H9 (cell line): ENCODE data around the gene DAND5. TPM values are rescaled to one million over a fixed set of nuclear protein-coding genes. Genes with fewer than 3 reads are reported as not detected.

ENCODE experiments used
- DNase-seq: peaks from one replicate; pipeline ENCODE4 v3.0.0-alpha.2; 2017
- H2AFZ ChIP-seq: one replicate; pipeline ENCODE4 v1.6.1; 2013; ENCODE audit warnings: mild to moderate bottlenecking, low read length, control low read depth, moderate library complexity
- H2AK5ac ChIP-seq: 2 replicates; pipeline ENCODE4 v1.6.1; 2013; ENCODE audit warnings: low read length, control low read depth, mixed read lengths; ENCODE audit not compliant: insufficient read length
- H2BK120ac ChIP-seq: one replicate; pipeline ENCODE4 v1.6.1; 2013; ENCODE audit warnings: low read depth, mild to moderate bottlenecking, low read length, control low read depth, inconsistent platforms; ENCODE audit not compliant: poor library complexity, severe bottlenecking
- H2BK12ac ChIP-seq: 2 replicates; pipeline ENCODE4 v1.6.1; 2013; ENCODE audit warnings: low read length, control low read depth, mixed read lengths, low read depth; ENCODE audit not compliant: insufficient read length
- H2BK15ac ChIP-seq: 2 replicates; pipeline ENCODE4 v1.6.1; 2013; ENCODE audit warnings: low read depth, low read length, control low read depth
- H2BK20ac ChIP-seq: one replicate; pipeline ENCODE4 v1.6.1; 2013; ENCODE audit warnings: low read depth, mild to moderate bottlenecking, low read length, control low read depth, inconsistent platforms; ENCODE audit not compliant: poor library complexity, severe bottlenecking
- H2BK5ac ChIP-seq: 2 replicates; pipeline ENCODE4 v1.6.1; 2013; ENCODE audit warnings: low read length, control low read depth, mixed read lengths; ENCODE audit not compliant: insufficient read length
- H3K14ac ChIP-seq: 2 replicates; pipeline ENCODE4 v1.6.1; 2013; ENCODE audit warnings: low read length, control low read depth; ENCODE audit not compliant: insufficient read depth
- H3K18ac ChIP-seq: 2 replicates; pipeline ENCODE4 v1.6.1; 2013; ENCODE audit warnings: low read depth, mild to moderate bottlenecking, mixed read lengths, low read length, control low read depth; ENCODE audit not compliant: insufficient read length
- H3K23ac ChIP-seq: 2 replicates; pipeline ENCODE4 v1.6.1; 2013; ENCODE audit warnings: low read length, control low read depth, mixed read lengths, low read depth; ENCODE audit not compliant: insufficient read length
- H3K23me2 ChIP-seq: 2 replicates; pipeline ENCODE4 v1.6.1; 2013; ENCODE audit warnings: low read depth, mild to moderate bottlenecking, mixed read lengths, low read length, control low read depth; ENCODE audit not compliant: insufficient read length, poor library complexity, severe bottlenecking
- H3K27ac ChIP-seq: 2 replicates; pipeline ENCODE4 v1.5.1; 2013; ENCODE audit warnings: low read length, control low read depth, mixed read lengths, low read depth; ENCODE audit not compliant: insufficient read length
- H3K27me3 ChIP-seq: 2 replicates; pipeline ENCODE4 v1.6.1; 2013; ENCODE audit warnings: low read length, control low read depth, inconsistent platforms; ENCODE audit not compliant: insufficient read depth
- H3K4ac ChIP-seq: 2 replicates; pipeline ENCODE4 v1.6.1; 2013; ENCODE audit warnings: low read depth, mild to moderate bottlenecking, control low read depth, inconsistent platforms, low read length, moderate library complexity
- H3K4me1 ChIP-seq: 2 replicates; pipeline ENCODE4 v1.6.1; 2013; ENCODE audit warnings: low read length, control low read depth, inconsistent platforms; ENCODE audit not compliant: insufficient read depth
- H3K4me2 ChIP-seq: 2 replicates; pipeline ENCODE4 v1.6.1; 2013; ENCODE audit warnings: low read length, control low read depth, mixed read lengths; ENCODE audit not compliant: insufficient read length, insufficient read depth
- H3K56ac ChIP-seq: 2 replicates; pipeline ENCODE4 v1.6.1; 2013; ENCODE audit warnings: low read depth, mild to moderate bottlenecking, mixed read lengths, low read length, control low read depth; ENCODE audit not compliant: insufficient read length
- H3K79me1 ChIP-seq: 2 replicates; pipeline ENCODE4 v1.6.1; 2013; ENCODE audit warnings: low read depth, mild to moderate bottlenecking, moderate library complexity, low read length, control low read depth, inconsistent platforms; ENCODE audit not compliant: insufficient read depth, poor library complexity, severe bottlenecking
- H3K79me2 ChIP-seq: 2 replicates; pipeline ENCODE4 v1.6.1; 2013; ENCODE audit warnings: low read length, control low read depth, inconsistent platforms; ENCODE audit not compliant: insufficient read depth
- H3K9ac ChIP-seq: 2 replicates; pipeline ENCODE4 v1.6.1; 2013; ENCODE audit warnings: low read length, control low read depth, mixed read lengths; ENCODE audit not compliant: insufficient read length; ENCODE audit errors: extremely low read depth
- H3K9me3 ChIP-seq: one replicate; pipeline ENCODE4 v1.6.1; 2013; ENCODE audit warnings: low read depth, low read length, inconsistent platforms; ENCODE audit not compliant: control insufficient read depth
- H3T11ph ChIP-seq: one replicate; pipeline ENCODE4 v1.6.1; 2013; ENCODE audit warnings: mild to moderate bottlenecking, low read length, control low read depth, inconsistent platforms
- H4K20me1 ChIP-seq: one replicate; pipeline ENCODE4 v1.6.1; 2013; ENCODE audit not compliant: control insufficient read depth, insufficient read length, insufficient read depth
- H4K5ac ChIP-seq: 2 replicates; pipeline ENCODE4 v1.6.1; 2013; ENCODE audit warnings: low read depth, mild to moderate bottlenecking, mixed read lengths, low read length, control low read depth; ENCODE audit not compliant: insufficient read length
- H4K8ac ChIP-seq: replicated peaks from 2 replicates; pipeline ENCODE4 v1.6.1; 2013; ENCODE audit warnings: low read length, control low read depth, mixed read lengths, low read depth; ENCODE audit not compliant: insufficient read length
- H4K91ac ChIP-seq: 2 replicates; pipeline ENCODE4 v1.6.1; 2013; ENCODE audit warnings: low read depth, mild to moderate bottlenecking, moderate library complexity, mixed read lengths, low read length, control low read depth; ENCODE audit not compliant: insufficient read length
- H3K27ac Mint-ChIP-seq, 3 experiments: 2 replicates in 2 of 3; 3 replicates in 1 of 3; pipeline ENCODE4 v1.8.0; 2020 to 2021; ENCODE audit warnings: mixed read lengths in 3 of 3, mild to moderate bottlenecking in 1 of 3, moderate library complexity in 1 of 3
- H3K27me3 Mint-ChIP-seq: 2 replicates; pipeline ENCODE4 v1.8.0; 2021; ENCODE audit warnings: low read depth, mild to moderate bottlenecking, moderate library complexity, mixed read lengths
- H3K36me3 Mint-ChIP-seq, 3 experiments: 2 replicates in 2 of 3; 3 replicates in 1 of 3; pipeline ENCODE4 v1.8.0; 2020 to 2021; ENCODE audit warnings: low read depth in 3 of 3, mixed read lengths in 3 of 3; ENCODE audit not compliant: insufficient read depth in 1 of 3
- H3K4me1 Mint-ChIP-seq, 2 experiments: 2 replicates each; pipeline ENCODE4 v1.8.0; 2020; ENCODE audit warnings: mixed read lengths in 2 of 2
- H3K4me3 Mint-ChIP-seq, 2 experiments: 2 replicates in 1 of 2; 3 replicates in 1 of 2; pipeline ENCODE4 v1.8.0; 2020 to 2021; ENCODE audit warnings: mild to moderate bottlenecking in 2 of 2, mixed read lengths in 2 of 2, moderate library complexity in 1 of 2
- H3K9me3 Mint-ChIP-seq, 2 experiments: 2 replicates in 1 of 2; 3 replicates in 1 of 2; pipeline ENCODE4 v1.8.0; 2020; ENCODE audit warnings: mild to moderate bottlenecking in 2 of 2, mixed read lengths in 2 of 2, moderate library complexity in 1 of 2
- WGBS: extraction: QIAGEN DNeasy Blood & Tissue Kit; methylation state at CpG from one replicate; pipeline ENCODE4 v1.1.7; 2013; ENCODE audit warnings: missing lambda C conversion rate, low lambda C conversion rate, mixed read lengths; ENCODE audit not compliant: insufficient read length; ENCODE audit errors: extremely low coverage; 5-methylcytosine and 5-hydroxymethylcytosine counted together
- total RNA-seq: library from RNA; stranded (reverse); gene quantifications from 2 replicates; pipeline ENCODE4 v1.2.1, GENCODE V29; 2021
- TF ChIP-seq, protein P1 (sequence below): fragments of 200-600 bp; sonication (generic); conservative IDR thresholded peaks from 3 replicates; pipeline ENCODE4 v1.8.0; 2021; ENCODE audit warnings: antibody characterized with exemption, mild to moderate bottlenecking

The DAND5 gene
- total RNA-seq, 1 experiment from 2014 or later: 0.11 TPM

DNA sequence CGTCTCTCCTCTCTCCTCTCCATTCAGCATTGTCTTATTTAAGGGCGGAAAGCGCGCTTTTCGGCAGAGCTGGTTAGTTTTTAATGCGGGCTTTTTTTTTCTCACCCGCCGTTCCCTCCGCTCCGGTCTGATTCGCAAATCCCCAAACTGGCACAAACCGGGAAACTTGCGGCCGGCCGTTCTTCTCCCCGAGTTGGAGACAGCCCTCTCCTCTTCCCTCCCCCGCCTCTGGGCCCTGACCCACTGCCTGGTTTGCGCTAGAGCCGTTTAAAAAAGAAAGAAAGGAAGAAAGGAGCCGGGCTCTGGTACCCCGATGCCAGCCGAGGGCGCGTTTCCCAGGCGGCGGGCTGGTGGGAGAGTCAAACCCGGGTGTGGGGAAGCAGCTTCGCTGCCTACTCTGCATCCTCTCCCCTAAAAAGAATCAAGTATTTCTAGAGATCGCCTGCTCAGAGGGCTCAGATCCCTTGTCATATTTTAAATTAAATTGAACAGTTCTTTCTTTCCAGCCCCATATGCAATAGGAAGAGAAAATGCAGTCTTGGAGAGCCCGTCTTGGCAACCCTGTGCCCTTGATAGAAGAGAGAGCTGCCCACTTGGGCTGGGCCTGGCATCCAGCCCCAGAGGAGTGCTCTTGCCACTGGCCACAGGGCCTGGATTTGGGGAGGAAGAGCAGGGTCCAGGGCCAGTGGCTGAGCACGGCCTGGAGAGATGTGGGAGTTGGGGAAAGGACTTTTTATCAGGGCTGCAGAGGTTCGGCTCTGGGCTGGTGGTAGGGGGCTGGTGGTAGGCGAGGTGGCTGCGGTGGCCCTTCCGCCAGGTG is 44.9 kb downstream of the DAND5 start:
- H4K8ac ChIP-seq: no peak overlapping the region
- H2BK5ac ChIP-seq: no peak overlapping the region
- peaks cover 5% of the 10 kb centered on the region for H3K23me2 ChIP-seq
- no peak overlapping the region for H3K18ac ChIP-seq
- no peak overlapping the region for H3T11ph ChIP-seq
- H3K9me3 Mint-ChIP-seq: peaks cover 4 to 11% of the 10 kb centered on the region in 2 experiments
- H2BK12ac ChIP-seq: no peak overlapping the region
- no CpG with 5 or more reads among the region's 35 CpGs for WGBS
- no peak overlapping the region for H2BK20ac ChIP-seq
- no peak overlapping the region for H3K27ac ChIP-seq
- no peak overlapping the region for H2BK15ac ChIP-seq
- no peak overlapping the region for H4K91ac ChIP-seq
- no peak overlapping the region for H3K4ac ChIP-seq
- DNase-seq: peak; percentile 64
- no peaks in the 10 kb centered on the region for H3K9me3 ChIP-seq
- no peaks in the 10 kb centered on the region for H3K36me3 Mint-ChIP-seq
- no peak overlapping the region for H3K56ac ChIP-seq
- H3K23ac ChIP-seq: no peak overlapping the region
- H2AFZ ChIP-seq: no peak overlapping the region
- H2BK120ac ChIP-seq: no peak overlapping the region
- H3K79me1 ChIP-seq: no peaks in the 10 kb centered on the region
- H3K14ac ChIP-seq: no peak overlapping the region
- peaks cover 100% of the 10 kb centered on the region for H3K27me3 Mint-ChIP-seq
- H3K4me1 ChIP-seq: peaks cover 6% of the 10 kb centered on the region; the same call in 1 of the 2 replicates
- H4K5ac ChIP-seq: no peak overlapping the region
- no peaks in the 10 kb centered on the region for H3K79me2 ChIP-seq
- H3K27ac Mint-ChIP-seq: no peak overlapping the region
- H3K4me2 ChIP-seq: peak overlapping the region; percentile 12
- H4K20me1 ChIP-seq: peaks cover 2% of the 10 kb centered on the region
- no peak overlapping the region for H2AK5ac ChIP-seq
- H3K4me1 Mint-ChIP-seq: peaks cover 34 to 76% of the 10 kb centered on the region in 2 experiments
- no peak overlapping the region for H3K9ac ChIP-seq
- peak overlapping the region in 1 of 2 experiments; percentile 46; a peak in 3 of 5 replicates for H3K4me3 Mint-ChIP-seq
- TF ChIP-seq, protein P1, sequence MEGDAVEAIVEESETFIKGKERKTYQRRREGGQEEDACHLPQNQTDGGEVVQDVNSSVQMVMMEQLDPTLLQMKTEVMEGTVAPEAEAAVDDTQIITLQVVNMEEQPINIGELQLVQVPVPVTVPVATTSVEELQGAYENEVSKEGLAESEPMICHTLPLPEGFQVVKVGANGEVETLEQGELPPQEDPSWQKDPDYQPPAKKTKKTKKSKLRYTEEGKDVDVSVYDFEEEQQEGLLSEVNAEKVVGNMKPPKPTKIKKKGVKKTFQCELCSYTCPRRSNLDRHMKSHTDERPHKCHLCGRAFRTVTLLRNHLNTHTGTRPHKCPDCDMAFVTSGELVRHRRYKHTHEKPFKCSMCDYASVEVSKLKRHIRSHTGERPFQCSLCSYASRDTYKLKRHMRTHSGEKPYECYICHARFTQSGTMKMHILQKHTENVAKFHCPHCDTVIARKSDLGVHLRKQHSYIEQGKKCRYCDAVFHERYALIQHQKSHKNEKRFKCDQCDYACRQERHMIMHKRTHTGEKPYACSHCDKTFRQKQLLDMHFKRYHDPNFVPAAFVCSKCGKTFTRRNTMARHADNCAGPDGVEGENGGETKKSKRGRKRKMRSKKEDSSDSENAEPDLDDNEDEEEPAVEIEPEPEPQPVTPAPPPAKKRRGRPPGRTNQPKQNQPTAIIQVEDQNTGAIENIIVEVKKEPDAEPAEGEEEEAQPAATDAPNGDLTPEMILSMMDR: no peak
- H3K27me3 ChIP-seq: peaks cover 96% of the 10 kb centered on the region
